Islet precursor cell (in vitro differentiated cells): ENCODE measurements around the gene TNNI3K.

Source experiments
- DNase-seq: peaks from one replicate; pipeline ENCODE4 v3.0.0-alpha.2; 2018

The TNNI3K gene

DNA sequence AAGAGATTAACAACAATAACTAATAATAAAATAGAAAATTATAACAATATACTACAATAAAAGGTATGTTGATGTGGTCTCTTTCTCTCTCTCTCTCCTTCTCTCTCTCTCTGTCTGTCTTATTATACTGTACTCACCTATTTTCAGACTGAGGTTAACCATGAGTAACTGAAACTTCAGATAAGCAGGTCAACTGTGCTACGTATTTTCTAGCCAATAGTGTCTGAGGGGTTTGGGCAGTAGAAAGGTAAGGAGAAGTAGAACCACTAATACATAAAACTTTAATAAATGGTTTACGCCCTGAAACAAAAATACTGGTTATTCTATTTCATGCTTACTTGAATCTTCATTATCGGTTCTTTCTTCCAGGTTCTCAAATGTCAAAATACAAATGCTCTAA, 348.2 kb downstream of the TNNI3K start:
- no peak for DNase-seq

DNA sequence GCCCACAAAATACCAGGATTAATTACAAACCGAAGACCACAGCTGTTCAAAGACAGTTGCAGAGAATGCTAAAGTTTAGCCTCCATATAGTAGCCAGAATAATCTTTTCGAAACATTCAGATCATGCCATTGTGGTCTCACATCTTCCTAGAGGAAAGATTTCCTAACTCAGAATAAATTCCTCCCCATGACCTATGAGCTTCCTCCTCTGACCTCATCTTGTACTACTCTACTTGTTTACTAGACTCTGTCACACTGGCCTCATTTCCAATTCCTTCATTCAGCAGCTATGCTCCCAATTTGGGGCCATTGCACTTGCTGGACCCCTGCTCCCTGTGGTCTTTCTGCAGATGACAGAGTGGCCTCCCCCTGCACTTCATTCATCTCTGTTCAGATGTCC, 349.0 kb downstream of the TNNI3K start:
- DNase-seq: no peak

DNA sequence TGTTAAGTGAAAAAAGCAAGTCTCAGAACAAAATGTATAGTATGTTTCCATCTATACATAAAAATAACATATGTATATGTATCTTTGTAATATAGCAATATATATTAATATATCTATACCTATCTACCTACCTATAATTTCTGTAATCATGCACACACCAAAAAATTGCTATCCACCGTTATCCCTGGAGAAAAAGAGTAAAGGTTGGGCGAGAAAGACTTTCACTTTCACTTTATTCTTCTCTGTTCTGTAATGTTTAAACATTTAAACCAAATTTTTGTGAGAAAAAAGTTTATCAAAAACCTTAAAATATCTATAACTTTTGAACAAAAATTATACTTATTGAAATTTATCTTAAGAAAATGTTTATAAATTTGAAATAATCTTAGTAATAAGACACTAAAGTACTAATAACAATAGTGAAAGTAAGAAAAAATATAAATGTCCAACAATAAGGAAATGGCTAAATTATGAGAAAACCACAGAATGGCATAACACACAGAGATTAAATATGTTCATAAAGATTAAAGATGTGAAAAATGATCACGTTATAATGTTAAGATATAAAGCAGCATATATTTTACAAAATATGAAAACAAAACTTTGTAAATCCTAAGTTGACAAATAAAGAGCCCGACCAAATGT, 351.2 kb downstream of the TNNI3K start:
- DNase-seq: no peak

DNA sequence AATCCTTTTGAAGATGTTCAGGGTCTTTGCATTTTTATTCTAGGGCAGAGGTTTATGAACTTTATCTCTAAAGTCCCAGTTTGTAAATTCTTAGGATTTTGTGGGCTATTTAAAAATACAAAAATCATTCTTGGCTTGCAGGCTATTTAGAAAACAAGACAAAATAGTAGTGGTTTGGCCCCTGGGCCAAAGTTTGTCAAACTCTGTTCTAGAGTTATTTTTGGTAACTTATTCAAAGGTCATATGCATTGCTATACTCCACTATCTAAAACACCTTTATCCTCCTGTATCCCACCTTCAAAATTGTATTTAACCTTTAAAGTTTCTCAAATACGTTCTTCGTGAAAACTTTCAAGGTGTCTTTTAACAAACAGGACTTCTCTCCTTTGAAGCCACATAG, 352.7 kb downstream of the TNNI3K start:
- no peak for DNase-seq

DNA sequence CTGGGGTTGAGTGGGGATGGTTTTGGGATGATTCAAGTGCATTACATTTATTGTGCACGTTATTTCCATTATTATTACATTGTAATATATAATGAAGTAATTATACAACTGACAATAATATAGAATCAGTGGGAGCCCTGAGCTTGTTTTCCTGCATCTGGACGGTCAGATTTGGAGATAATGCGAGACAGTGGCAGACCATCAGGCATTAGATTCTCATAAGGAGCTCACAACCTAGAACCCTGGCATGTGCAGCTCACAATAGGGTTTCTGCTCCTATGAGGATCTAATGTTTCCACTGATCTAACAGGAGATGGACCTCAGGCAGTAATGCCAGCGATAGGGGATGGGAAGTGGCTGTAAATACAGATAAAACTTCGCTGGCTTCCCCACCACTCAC, 355.1 kb downstream of the TNNI3K start:
- no peak for DNase-seq

DNA sequence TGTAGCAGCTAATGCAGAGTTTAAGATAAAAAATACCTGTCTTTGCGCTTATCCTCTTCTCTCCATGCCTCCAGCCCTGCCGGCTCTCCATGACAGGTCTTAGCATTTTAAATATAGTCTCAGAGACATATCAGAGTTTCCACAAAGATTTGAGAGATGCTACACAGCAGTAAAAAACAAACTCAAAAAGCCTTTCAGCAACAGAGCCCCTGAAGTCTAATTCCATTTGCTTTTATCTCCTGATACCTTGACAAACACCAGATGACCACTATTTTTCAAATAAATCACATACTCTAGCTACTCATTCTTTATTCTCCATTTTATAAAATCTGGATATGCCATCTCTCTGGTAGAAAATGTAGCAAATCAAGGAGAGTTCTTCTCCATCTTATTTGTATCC, 356.8 kb downstream of the TNNI3K start:
- no peak for DNase-seq

DNA sequence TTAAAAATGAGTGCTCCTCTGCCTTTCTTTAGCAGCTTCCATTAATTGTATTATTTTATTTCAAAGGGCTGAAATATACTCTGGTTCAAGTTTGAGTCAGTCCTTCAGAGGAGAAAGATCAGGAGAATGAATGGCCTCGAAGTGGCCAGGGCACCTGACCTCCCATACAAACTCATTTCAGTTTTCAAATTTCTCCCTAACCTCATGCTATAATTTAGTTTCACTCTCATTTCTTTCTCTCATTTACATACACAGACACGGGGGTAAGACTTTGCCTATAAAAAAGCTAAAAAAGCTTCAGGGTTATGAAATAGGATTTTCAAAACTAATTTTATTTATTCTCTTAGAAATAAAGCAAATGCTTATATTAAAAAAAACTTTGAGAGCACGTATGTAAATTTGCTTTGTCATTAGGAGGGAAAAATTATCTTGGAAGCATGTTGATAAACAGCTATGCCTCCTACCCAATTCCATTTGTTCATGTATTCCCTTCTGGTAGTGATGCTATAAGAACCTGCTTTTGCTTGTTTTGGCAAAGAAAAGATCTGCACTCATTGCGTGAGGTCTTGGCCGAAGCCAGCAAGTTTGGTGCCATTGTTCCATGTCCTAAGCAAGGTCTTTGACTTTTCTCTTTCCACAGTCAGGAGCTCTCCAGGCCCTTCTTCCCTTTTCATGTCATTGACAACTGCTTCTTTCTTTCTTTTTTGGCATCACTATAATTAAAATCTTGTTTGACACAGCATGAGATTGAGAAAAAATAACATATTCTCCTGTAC, 357.6 kb downstream of the TNNI3K start:
- no peak for DNase-seq
